ENCODE data around the gene HPS1.

Gene HPS1

GRCh38 chr10:98411166-98411565 is 35.6 kb downstream of the HPS1 start:
- no peak for DNase-seq

- DNase-seq, result no peak
Measured at GRCh38 chr10:98410759-98411158, 36.0 kb downstream of the HPS1 start.

GRCh38 chr10:98410135-98410743 is 36.5 kb downstream of the HPS1 start:
- no peak for DNase-seq

- DNase-seq, result no peak
Measured at GRCh38 chr10:98408799-98409198, 37.9 kb downstream of the HPS1 start.

GRCh38 chr10:98407744-98408241 is 38.9 kb downstream of the HPS1 start:
- no peak for DNase-seq

GRCh38 chr10:98407017-98407743 is 39.6 kb downstream of the HPS1 start:
- no peak for DNase-seq

GRCh38 chr10:98405422-98405821 is 41.3 kb downstream of the HPS1 start:
- no peak for DNase-seq

GRCh38 chr10:98404571-98405359 is 42.0 kb downstream of the HPS1 start:
- DNase-seq, result no peak

GRCh38 chr10:98403812-98404504 is 42.8 kb downstream of the HPS1 start:
- DNase-seq, result no peak

GRCh38 chr10:98402931-98403718 is 43.6 kb downstream of the HPS1 start:
- DNase-seq, result no peak

- no peak for DNase-seq
Measured at GRCh38 chr10:98402478-98402877, 44.3 kb downstream of the HPS1 start.

- no peak for DNase-seq
Measured at GRCh38 chr10:98400482-98400881, 46.3 kb downstream of the HPS1 start.

- DNase-seq, result no peak
Measured at GRCh38 chr10:98399784-98400183, 47.0 kb downstream of the HPS1 start.

GRCh38 chr10:98397089-98397600 is 49.6 kb downstream of the HPS1 start:
- no peak for DNase-seq

GRCh38 chr10:98396096-98397063 is 50.4 kb downstream of the HPS1 start:
- DNase-seq, result no peak

GRCh38 chr10:98394851-98395440 is 51.8 kb downstream of the HPS1 start:
- no peak for DNase-seq

- DNase-seq, result no peak
Measured at GRCh38 chr10:98391578-98391991, 55.1 kb downstream of the HPS1 start.

- no peak for DNase-seq
Measured at GRCh38 chr10:98391065-98391464, 55.7 kb downstream of the HPS1 start.

- DNase-seq, result no peak
Measured at GRCh38 chr10:98390406-98390805, 56.3 kb downstream of the HPS1 start.

- no peak for DNase-seq
Measured at GRCh38 chr10:98389398-98389797, 57.3 kb downstream of the HPS1 start.
